ENCODE measurements around the gene F2RL1. TPM values are rescaled to one million over a fixed set of nuclear protein-coding genes. Genes with fewer than 3 reads are reported as not detected.

Gene F2RL1
- polyA plus RNA-seq, 1 donor (not counting 4 experiments of a cell fraction or from before 2014, with no cell fraction given), result 182 TPM

DNA sequence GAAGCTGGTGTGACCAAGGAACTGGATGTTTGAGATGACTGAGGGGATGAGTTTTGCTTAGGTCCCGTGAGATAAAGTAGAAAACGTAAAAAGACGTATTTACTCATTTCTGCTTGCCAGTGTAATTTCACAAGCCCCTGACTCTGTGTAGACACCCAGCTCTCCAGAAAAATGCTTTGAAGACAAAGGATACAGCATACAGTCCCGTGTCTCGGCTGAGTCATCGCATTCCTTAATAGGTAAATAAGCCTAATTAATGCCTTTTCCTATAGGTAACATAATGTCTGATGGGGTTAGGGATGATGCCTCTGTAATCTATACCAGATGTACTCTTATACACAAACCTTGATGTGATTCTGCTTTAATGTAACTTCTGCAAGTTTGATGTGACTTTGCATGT lies 51.2 kb downstream of the F2RL1 start:
- FAIRE-seq (no peak), DNase-seq (ENCODE audit: low read depth, low spot score) (no peak)
- no peak overlapping the region for H3K4me3 ChIP-seq (ENCODE audit: control insufficient read depth in 2 of 3, extremely low read depth in 1 of 3, insufficient read depth in 2 of 3, low read depth in 1 of 3, low read length in 3 of 3)
- TF ChIP-seq, protein P1, sequence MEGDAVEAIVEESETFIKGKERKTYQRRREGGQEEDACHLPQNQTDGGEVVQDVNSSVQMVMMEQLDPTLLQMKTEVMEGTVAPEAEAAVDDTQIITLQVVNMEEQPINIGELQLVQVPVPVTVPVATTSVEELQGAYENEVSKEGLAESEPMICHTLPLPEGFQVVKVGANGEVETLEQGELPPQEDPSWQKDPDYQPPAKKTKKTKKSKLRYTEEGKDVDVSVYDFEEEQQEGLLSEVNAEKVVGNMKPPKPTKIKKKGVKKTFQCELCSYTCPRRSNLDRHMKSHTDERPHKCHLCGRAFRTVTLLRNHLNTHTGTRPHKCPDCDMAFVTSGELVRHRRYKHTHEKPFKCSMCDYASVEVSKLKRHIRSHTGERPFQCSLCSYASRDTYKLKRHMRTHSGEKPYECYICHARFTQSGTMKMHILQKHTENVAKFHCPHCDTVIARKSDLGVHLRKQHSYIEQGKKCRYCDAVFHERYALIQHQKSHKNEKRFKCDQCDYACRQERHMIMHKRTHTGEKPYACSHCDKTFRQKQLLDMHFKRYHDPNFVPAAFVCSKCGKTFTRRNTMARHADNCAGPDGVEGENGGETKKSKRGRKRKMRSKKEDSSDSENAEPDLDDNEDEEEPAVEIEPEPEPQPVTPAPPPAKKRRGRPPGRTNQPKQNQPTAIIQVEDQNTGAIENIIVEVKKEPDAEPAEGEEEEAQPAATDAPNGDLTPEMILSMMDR (optimal IDR thresholded peaks at IDR 0.05 in 1 of 3, IDR thresholded peaks at IDR 0.05 in 1 of 3, conservative IDR thresholded peaks at IDR 0.05 in 1 of 3; ENCODE audit: extremely low read depth in 1 of 3, insufficient read depth in 2 of 3, low read length in 3 of 3), result no peak
- TF ChIP-seq EZH2 (IDR thresholded peaks at IDR 0.05; ENCODE audit: low read length), result no peak
- H3K9me1 ChIP-seq (ENCODE audit: control insufficient read depth, extremely low read depth, insufficient read depth, low read length), result no peaks in the 10 kb centered on the region
- H3K4me1 ChIP-seq (ENCODE audit: control insufficient read depth, extremely low read depth, insufficient read depth, low read length), result peaks cover 4% of the 10 kb centered on the region
- dilution Hi-C loops (cut with MboI; ENCODE audit: extremely low pct_ligation_motif_present, low sequenced_read_pairs), result no loop called here
- no peaks in the 10 kb centered on the region for H3K27me3 ChIP-seq (ENCODE audit: control insufficient read depth, extremely low read depth, insufficient read depth, low read length)
- no peaks in the 10 kb centered on the region for H4K20me1 ChIP-seq (ENCODE audit: control insufficient read depth, extremely low read depth, insufficient read depth, low read length)
- H3K79me2 ChIP-seq (ENCODE audit: control insufficient read depth, insufficient read depth, low read length), result no peaks in the 10 kb centered on the region
- no peaks in the 10 kb centered on the region for H3K9me3 ChIP-seq (ENCODE audit: control insufficient read depth, low read depth, low read length)
- H3K36me3 ChIP-seq (ENCODE audit: control insufficient read depth in 2 of 2, extremely low read depth in 1 of 2, insufficient read depth in 2 of 2, low read length in 2 of 2), result no peaks in the 10 kb centered on the region
- H2AFZ ChIP-seq (ENCODE audit: control insufficient read depth, low read length), result no peak overlapping the region
- no peak overlapping the region for H3K9ac ChIP-seq (ENCODE audit: control insufficient read depth, extremely low read depth, insufficient read depth, low read length)
- H3K27ac ChIP-seq (ENCODE audit: control insufficient read depth, insufficient read depth, low read length), result no peak overlapping the region
- no peak overlapping the region for H3K4me2 ChIP-seq (ENCODE audit: control insufficient read depth, extremely low read depth, insufficient read depth, low read depth, low read length)

DNA sequence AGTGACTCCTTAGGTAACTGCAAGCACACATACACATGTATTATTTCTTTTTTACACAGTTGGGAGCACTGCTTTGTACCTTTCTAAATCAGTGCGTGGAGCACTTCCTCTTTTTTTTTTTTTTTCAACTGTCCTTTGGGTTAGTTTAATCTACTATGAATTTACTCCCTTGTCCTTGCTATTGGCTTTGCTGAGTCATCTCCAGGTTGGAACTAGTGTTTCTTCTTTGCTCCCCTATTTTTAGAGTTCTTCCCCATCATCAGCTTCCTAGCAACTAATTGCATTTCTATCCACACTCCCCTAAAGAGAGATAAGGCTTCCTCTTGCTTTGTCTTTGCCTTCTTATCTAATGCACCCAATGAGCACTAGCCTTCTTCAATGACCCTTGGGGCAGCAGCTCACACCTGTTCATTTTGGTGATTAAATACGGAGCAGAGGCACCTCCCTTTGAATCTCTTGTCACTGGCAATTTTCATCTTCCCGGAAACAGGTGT lies 55.3 kb downstream of the F2RL1 start:
- no peaks in the 10 kb centered on the region for H3K36me3 ChIP-seq (ENCODE audit: control insufficient read depth in 2 of 2, extremely low read depth in 1 of 2, insufficient read depth in 2 of 2, low read length in 2 of 2)
- H3K4me1 ChIP-seq (ENCODE audit: control insufficient read depth, extremely low read depth, insufficient read depth, low read length), result no peaks in the 10 kb centered on the region
- no peaks in the 10 kb centered on the region for H3K79me2 ChIP-seq (ENCODE audit: control insufficient read depth, insufficient read depth, low read length)
- H3K9me1 ChIP-seq (ENCODE audit: control insufficient read depth, extremely low read depth, insufficient read depth, low read length), result no peaks in the 10 kb centered on the region
- no peak overlapping the region for H3K4me3 ChIP-seq (ENCODE audit: control insufficient read depth in 2 of 3, extremely low read depth in 1 of 3, insufficient read depth in 2 of 3, low read depth in 1 of 3, low read length in 3 of 3)
- no peak overlapping the region for H3K27ac ChIP-seq (ENCODE audit: control insufficient read depth, insufficient read depth, low read length)
- no peaks in the 10 kb centered on the region for H4K20me1 ChIP-seq (ENCODE audit: control insufficient read depth, extremely low read depth, insufficient read depth, low read length)
- H3K4me2 ChIP-seq (ENCODE audit: control insufficient read depth, extremely low read depth, insufficient read depth, low read depth, low read length), result no peak overlapping the region
- H3K9me3 ChIP-seq (ENCODE audit: control insufficient read depth, low read depth, low read length), result no peaks in the 10 kb centered on the region
- no peak for FAIRE-seq
- DNase-seq (ENCODE audit: low read depth, low spot score), result no peak
- H3K27me3 ChIP-seq (ENCODE audit: control insufficient read depth, extremely low read depth, insufficient read depth, low read length), result no peaks in the 10 kb centered on the region
- TF ChIP-seq, protein P1 (optimal IDR thresholded peaks at IDR 0.05 in 1 of 3, IDR thresholded peaks at IDR 0.05 in 1 of 3, conservative IDR thresholded peaks at IDR 0.05 in 1 of 3; ENCODE audit: extremely low read depth in 1 of 3, insufficient read depth in 2 of 3, low read length in 3 of 3), result no peak
- TF ChIP-seq EZH2 (IDR thresholded peaks at IDR 0.05; ENCODE audit: low read length), result no peak
- H3K9ac ChIP-seq (ENCODE audit: control insufficient read depth, extremely low read depth, insufficient read depth, low read length), result no peak overlapping the region
- no peak overlapping the region for H2AFZ ChIP-seq (ENCODE audit: control insufficient read depth, low read length)
- dilution Hi-C loops (cut with MboI; ENCODE audit: extremely low pct_ligation_motif_present, low sequenced_read_pairs), result no loop called here

Small RNA genes lying within 50 kb of the gene (small RNA-seq; reads per million reads assigned to genes)
- 0 to 0.25 (median 0) reads per million in 3 experiments for gene RN7SL208P (ENCODE audit: insufficient read length in 3 of 3, low read depth in 3 of 3, low replicate concordance in 1 of 3)

Other genes starting within 250 kb of the F2RL1 start
- gene F2RL2, start 195.6 kb upstream of the F2RL1 start, polyA plus RNA-seq, result 0.03 TPM in 1 of 3 replicates, not detected in the others
- gene F2R, start 102.9 kb upstream of the F2RL1 start, polyA plus RNA-seq, result 56.8 to 59.9 TPM (median 58.0 TPM) in 3 replicates
- gene S100Z, start 31.0 kb downstream of the F2RL1 start, polyA plus RNA-seq, result not detected in 3 replicates
- not detected in 3 replicates for gene CRHBP, start 134.0 kb downstream of the F2RL1 start, polyA plus RNA-seq
- 9.4 to 20.1 TPM (median 16.3 TPM) in 3 replicates for gene AGGF1, start 211.4 kb downstream of the F2RL1 start, polyA plus RNA-seq